HT1080 (cell line): ENCODE results near the gene SWAP70. TPM values are rescaled to one million over a fixed set of nuclear protein-coding genes. Genes with fewer than 3 reads are reported as not detected.
"Not testable (repeated sequence)": the region's sequence is repeated elsewhere in the genome, so short reads cannot be mapped to it uniquely, and the experiment has no call there.

Source experiments
- DNase-seq: peaks from one replicate; pipeline ENCODE4 v3.0.0-alpha.2; 2015; ENCODE audit warnings: low read depth
- polyA plus RNA-seq, 2 experiments: library from polyadenylated mRNA; depleted of rRNA; stranded (reverse); fragments of >200 nt; gene quantifications; 2 replicates each; pipeline ENCODE4 v1.2.3, GENCODE V29; 2015
- total RNA-seq: library from RNA; depleted of rRNA; stranded (reverse); fragments of >200 nt; shearing (Covaris generic); gene quantifications from 2 replicates; pipeline ENCODE4 v1.2.3, GENCODE V29; 2014; rRNA removed

Gene SWAP70
- total RNA-seq, result 14.7 and 20.4 TPM in 2 replicates
- polyA plus RNA-seq (2015; cell fraction: cytosol; rRNA removed), result 12.7 and 13.9 TPM in 2 replicates
- polyA plus RNA-seq (2015; cell fraction: nucleus; rRNA removed), result 9.0 and 11.9 TPM in 2 replicates

DNA sequence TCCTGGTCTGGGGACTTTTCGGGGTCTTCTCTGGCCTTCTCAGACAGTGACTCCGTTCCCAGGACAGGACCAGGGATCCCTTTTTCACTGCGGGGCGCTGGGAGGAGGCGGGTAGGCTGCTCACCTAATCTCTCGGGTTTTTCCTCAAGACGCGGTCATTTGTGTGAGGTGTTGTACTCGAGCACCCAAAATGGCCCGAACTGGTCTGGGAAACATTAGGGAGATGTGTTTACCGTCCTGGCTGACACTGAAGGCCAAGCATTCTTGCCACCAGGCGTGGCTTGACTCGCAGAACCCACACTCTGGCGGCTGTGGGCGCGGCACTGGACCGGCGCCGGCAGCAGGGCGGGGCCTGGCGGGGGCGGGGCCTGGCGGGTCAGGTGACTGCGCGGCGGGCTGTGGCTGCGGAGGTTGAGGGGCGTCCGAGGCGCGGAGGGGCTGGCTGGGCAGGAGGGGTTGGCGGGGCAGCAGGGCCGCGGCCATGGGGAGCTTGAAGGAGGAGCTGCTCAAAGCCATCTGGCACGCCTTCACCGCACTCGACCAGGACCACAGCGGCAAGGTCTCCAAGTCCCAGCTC lies at the start of gene SWAP70:
SWAP70 (plus strand) TSS at position 379 of the 577 bp plus-strand sequence; CDS start at position 482, 103 bp downstream.
- peak; percentile 61 for DNase-seq

DNA sequence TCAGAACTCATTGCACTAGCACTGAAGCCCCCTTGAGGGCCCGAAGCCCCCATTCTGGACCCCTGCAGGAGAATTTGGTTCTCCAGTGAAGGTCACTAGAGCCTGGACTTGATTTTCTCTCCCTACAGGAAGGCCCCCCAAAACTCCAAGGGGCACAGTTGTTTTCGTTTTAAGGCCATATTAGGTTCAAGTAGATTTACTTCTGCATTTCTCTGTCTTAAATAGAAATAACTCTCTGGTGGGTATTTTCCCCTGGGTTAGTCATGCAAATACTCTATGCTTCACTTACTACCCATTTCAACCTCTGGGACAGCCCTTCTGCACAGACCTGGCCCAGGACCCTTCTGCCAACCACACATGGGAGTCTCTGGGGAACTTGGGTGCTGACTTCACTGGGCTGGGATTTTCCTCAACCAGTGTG lies 48.8 kb upstream of the SWAP70 start:
- DNase-seq, result no peak

DNA sequence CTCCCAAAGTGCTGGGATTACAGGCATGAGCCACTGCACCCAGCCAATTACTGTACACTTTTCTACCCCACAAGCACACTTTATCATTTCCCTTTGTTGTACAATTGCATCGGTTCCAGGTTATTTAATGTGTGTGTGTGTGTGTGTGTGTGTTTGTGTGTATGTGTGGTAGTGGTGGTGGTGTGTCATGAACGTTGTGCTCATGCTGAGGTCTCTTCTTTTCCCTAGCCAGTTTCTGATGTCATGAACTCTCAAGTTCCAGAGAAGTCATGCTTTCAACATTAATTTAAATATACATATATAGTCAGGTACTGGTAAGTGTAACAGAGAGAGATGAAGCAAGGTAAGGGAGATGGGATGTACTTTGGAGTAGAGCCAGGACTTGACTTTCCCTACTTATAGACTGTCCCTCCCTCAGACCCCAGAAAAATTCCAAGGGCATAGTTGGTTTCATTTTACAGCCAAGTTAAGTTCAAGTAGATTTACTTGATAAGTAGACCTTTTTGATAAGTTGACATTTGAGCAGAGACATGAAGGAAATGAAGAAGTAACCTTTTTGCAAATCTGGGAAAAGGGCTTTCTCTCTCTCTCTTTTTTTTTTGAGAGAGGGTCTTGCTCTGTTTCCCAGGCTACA lies 47.7 kb upstream of the SWAP70 start:
- DNase-seq, result peak; percentile 18

DNA sequence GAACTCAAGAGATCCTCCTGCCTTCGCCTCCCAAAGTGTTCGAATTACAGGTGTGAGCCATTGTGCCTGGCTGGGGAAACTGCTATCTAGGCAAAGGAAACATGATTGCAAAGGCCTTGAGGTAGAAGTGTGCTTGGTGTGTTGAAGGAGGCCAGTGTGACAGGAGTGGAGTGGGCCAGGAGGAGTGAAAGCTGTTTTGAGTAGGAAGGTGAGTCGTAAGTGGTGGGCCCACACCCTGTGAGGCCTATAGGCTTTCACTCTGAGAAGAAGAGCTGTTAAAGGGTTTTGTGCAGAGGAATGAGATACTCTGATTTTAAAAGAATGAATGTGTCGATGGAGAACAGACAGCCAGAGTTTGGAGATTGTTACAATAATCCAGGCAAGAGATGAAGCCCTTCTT lies 47.0 kb upstream of the SWAP70 start:
- peak; percentile 51 for DNase-seq

DNA sequence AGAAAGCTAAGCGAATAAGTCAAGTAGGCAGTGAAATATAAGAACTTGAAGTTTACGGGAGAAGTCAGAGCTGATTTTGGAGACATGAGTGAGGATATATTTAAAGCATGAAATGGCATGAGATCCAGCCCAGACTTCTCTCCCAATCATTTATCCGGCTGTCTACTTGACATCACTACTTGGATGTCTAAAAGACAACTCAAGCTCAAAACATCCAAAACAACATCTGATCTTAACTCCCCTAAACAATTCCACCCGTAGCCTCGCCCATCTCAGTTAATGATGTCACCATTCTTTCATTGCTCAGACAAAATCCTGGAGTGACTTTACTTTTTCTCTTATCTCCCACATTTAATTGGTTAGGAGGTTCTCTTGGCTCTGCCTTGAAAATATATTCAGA lies 45.9 kb upstream of the SWAP70 start:
- DNase-seq, result no peak

DNA sequence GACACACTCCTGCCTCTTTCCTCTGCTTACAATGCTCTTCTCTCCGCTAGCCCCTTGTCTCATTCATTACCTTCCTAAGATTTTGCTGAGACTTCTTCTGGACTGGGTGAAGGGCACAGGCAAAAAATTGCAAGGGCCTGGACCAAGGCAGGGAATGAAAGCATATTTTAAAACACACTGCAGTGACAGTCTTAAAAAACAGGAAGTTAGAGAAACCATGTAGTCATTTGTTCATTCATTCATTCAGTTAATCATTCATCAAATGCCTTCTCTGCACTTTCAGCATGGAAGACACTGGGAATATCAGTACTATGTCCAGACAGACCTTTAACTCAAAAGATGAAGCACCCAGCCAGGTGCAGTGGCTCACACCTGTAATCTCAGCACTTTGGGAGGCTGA lies 44.9 kb upstream of the SWAP70 start:
- DNase-seq, result no peak

DNA sequence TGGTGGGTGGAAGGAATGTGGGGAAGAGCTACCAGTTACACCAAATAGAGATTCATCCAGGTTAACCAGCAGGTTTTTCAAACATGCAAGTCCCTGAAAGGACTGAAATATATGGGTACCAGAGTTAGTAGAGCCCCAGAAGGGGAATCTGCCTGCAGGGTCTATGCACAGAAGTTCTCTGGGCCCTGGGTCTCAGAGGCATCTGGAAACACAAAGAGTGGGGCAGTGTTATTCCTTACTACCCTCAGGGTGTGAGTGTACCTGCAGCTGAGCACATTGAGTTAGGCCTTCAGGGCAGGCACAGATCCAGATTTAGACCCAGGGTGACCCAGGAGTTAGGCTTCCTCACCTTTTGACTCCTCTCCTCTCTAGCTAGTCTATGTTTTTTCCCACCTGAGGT lies 43.9 kb upstream of the SWAP70 start:
- DNase-seq, result no peak

DNA sequence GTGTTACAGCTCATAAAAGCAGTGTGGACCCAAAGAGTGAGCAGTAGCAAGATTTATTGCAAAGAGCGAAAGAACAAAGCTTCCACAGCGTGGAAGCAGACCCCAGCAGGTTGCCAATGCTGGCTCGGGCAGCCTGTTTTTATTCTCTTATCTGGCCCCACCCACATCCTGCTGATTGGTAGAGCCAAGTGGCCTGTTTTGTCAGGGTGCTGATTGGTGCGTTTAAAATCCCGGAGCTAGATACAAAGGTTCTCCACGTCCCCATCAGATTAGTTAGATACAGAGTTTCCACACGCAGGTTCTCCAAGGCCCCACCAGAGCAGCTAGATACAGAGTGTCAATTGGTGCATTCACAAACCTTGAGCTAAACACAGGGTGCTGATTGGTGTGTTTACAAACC lies 41.5 kb upstream of the SWAP70 start:
- DNase-seq, result not testable (repeated sequence)

DNA sequence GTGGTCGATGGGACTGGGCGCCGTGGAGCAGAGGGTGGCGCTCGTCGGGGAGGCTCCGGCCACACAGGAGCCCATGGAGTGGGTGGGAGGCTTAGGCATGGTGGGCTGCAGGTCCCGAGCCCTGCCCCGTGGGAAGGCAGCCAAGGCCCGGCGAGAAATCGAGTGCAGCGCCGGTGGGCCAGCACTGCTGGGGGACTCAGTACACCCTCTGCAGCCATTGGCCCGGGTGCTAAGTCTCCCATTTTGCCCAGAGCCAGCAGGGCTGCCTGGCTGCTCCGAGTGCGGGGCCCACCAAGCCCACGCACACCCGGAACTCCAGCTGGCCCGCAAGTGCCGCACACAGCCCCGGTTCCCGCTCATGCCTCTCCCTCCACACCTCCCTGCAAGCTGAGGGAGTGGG lies 40.8 kb upstream of the SWAP70 start:
- DNase-seq, result not testable (repeated sequence)

DNA sequence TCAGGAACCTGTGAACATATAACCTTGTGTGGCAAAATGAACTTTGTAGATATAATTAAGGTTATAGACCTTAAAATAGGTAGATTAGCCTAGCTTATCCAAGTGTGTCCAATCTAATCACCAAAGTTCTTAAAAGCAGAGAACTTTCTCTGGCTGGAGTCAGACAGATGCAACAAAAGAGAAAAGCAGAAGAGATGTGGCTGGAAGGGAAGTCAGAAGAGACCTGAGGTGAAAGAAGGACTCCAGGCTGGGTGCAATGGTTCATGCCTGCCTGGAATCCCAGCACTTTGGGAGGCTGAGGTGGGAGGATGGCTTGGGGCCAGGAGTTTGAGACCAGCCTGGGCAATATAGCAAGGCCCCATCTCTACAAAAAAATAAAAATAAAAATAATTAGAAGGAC lies 39.4 kb upstream of the SWAP70 start:
- DNase-seq, result no peak

DNA sequence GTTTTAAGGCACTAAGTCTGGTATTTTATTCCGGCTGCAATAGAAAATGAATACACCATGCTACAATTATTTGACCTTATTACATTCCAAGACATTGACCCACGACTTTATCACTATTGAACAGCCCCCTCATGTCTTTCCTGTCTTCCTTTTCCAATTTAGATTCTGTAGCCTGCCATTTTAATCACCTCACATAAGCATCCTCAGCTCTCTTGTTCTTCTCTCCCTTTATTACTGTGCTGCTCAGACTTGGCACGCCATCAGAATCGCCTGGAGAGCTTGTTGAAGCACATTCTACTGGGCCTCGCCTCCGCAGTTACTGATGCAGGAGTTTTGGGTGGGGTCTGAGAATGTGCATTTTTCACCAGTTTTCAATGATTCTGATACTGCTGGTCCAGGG lies 38.7 kb upstream of the SWAP70 start:
- DNase-seq, result no peak

DNA sequence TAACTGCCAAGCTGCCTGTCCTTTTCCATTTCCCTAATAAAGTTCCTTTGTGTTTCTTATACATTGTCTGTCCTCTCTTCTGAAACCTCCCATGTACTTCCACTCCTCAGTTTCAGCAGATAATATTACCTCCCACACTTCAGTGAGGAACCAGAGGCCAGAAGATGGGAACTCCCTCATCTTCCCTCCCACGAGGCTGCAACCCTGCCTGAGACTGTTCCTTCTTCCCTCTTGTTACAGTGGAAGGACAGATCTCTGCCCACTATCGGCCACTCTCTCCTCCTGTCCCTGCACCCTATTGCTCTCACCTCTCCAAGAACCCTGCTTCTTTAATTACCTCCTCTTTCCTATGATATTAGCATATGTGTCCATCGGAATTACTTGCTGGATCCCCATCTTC lies 38.1 kb upstream of the SWAP70 start:
- no peak for DNase-seq

DNA sequence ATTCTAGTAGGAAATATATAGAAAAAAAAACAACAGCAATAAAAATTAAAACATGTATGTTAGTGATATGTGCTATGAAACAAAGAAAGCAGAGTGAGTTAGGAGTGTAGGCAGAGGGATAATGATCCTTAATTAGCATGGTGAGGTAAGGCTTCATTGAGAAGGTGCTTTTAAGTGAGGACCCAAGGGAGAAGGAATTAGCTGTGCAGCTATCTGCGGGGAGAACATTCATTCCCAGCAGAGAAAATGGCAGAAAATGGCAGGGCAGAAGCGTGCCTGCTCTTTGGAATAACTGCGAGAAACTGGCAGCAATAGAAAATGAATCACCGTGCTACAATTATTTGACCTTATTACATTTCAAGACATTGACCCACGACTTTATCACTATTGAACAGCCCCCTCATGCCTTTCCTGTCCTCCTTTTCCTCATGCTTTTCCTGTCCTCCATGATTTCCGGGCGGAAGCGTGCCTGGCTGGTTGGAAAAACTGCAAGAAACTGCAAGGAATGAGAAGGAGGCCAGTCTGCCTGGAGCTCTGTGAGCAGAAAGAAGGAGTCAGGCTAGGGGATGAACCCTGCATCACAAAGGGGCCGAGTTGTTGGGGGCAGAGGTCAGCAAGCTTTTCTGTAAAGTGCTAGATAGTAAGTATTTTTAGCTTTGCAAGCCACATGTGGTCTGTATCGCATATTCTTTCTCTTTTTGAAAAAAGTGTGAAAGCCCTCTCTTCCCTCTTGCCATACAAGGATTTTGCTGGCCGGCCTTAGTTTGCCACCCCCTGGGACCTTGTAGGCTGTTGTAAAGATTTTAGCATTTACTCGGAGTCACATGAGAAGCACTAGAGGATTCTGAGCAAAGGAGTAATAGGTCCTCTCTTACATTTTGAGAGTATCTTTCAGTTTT lies 37.1 kb upstream of the SWAP70 start:
- DNase-seq, result no peak

DNA sequence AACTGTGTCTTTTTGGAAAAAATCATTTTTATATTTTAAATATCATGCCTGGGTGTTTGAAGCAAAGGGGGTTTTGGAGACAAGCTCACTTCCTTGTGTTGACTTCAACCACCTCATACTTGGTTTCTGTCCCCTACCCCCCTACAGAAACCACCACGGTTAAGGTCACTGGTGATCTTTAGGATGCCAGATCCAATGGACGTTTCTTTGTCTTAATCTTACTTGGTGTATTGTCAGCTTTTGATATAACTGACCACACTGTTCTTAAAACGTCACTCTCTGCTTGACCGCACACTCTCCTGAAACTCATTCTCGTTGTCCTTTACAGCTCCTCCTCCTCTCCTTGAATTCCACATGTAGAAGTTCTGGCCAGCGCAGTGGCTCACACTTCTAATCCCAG lies 34.8 kb upstream of the SWAP70 start:
- DNase-seq, result no peak

DNA sequence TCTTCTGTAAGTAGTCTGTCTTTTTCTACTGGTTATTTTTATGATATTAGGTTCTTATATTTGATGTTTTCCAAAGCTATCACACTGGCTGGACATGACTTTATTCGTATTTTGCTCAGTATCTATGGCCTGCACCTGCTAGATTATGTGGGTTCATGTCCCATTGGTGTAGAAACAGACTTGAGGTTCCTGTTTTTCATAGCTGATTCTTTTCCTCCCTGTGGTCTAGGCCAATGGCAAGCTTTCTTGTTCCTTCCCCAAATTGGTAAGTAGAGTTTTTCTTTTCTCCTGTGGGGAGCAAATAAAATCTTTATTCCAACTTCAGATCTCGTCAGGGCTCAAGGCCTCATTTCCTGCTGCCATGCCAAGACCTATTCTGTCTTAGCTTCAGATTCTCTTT lies 30.2 kb upstream of the SWAP70 start:
- no peak for DNase-seq

DNA sequence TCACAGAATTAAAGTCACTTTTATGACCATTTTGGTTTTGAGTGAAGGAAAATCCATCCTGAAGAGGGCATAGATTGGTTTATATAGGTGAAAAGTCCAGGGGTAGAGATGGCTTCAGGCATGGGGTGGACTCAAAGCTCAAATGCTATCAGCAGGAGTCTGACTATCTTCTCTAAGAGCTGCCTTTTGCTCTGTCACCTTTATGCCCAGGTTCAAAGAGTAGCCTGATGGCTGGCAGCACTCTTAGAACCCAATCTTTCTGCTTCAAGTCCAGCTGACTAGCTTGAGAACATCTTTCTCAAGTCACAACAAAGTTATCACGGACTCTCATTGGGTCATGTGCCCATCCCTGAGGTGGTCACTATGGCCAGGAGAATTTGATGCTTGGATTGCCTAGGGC lies 27.2 kb upstream of the SWAP70 start:
- no peak for DNase-seq

DNA sequence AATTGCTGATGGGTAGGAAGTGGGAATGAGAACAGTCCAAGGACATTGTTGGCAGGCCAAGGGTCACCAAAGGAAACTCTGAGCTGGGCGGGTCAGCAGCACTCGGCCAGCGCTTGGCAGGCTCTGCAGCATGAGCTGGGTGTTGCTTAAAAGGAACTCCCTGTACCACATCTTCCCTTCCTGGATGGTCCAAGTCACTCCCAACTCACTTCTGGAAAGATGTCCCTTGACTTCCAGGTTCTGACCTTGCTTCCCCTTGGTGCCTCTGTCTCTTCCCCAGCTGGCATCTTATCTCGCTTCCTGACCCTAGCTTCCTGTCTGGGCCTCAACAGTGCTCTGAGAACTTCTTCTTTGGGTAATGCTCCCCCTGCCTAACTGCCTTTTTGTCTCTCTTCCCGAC lies 24.8 kb upstream of the SWAP70 start:
- DNase-seq, result no peak

DNA sequence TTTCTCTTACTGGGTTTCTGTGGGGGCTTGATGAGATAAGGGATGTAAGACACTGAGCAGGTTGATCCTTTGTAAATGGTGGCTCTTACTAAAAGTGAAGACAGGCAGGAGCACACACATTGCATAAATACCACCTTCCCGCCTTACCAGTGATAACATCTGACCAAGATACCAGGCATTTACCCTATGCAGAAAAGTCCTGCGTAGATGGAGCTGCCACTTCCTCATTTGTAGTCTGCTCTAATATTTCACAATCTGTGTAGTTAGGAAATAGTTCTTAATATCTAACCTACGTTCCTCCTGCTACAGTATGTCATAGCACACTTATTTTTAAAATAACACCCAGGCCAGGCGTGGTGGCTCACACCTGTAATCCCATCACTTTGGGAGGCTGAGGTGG lies 23.9 kb upstream of the SWAP70 start:
- no peak for DNase-seq

DNA sequence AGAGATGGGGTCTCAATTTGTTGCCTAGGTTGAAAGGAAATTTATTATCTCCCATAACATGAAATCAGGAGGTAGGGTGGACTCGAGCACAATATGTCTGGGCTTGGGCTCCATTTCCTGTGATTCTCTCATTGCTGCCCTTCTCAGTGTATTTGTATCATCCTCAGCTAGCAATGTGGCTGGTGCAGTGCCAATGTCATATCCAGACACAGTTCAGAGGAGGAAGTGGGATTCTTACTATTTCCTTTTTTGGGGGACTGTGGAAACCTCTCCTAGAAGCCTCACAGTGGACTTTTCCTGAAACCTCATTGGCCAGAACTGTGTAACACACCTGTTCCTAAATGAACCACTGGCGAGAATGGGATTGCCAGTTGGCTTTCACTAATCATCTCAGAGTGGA lies 21.0 kb upstream of the SWAP70 start:
- DNase-seq, result no peak

DNA sequence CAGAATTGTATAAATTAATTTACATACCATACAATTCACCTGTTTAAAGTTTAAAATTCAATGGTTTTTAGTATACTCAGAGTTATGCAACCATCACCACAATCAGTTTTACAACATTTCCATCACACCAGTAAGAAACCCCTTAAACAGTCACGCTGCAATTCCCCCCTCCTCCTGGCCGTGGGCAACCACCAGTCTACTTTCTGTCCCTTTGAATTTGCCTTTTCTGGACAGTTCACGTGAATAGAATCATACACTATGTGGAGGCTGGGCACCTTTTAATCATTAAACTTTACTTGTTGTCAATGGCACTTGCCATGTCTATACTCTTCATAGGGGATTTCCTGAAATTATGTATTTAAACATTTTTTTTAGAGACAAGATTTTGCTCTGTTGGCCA lies 20.1 kb upstream of the SWAP70 start:
- DNase-seq, result no peak

DNA sequence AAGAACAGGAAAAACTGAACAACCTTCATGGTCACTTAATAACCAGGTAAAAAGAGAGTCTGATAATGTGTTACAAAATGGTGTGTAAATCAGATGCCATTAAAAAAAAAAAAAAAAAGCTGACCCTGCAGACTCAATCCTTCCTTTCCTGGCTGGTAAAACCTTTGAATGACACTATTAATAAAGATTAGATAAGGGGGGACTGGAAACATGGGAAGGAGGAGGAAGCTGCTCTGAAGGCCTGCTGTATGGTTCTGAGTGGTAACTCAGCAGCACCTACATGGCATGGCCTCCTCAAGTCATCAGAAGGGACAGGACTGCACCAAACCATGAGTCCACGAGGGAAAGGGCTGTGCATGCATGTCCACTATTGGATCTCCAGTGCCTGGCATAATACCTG lies 18.0 kb upstream of the SWAP70 start:
- DNase-seq, result no peak

DNA sequence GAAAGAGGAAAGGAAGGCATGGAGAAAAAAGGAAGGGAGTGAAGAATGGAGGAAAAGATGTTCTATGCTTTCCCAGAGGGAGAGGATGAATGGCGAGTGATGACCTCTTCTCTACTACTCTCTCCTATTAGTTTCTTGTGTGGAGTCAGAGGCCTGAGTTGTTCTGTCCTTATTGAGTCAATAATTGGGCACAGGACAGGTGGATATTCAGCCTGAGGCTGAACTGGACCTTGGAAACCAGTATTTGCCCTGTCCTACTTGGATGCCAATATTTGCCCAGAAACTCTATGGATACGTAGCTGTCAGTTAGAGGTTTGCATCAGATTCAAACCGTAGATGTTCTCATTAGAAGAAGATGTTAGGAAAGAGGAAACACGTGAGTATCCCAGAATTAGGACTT lies 17.6 kb upstream of the SWAP70 start:
- DNase-seq, result no peak
